Hematopoietic multipotent progenitor cell treated with erythropoietin and hydrocortisone succinate and interleukin-3 and kit ligand, for 15 days (in vitro differentiated cells): ENCODE measurements around the gene NUFIP2.
"Not testable (repeated sequence)": the region's sequence is repeated elsewhere in the genome, so short reads cannot be mapped to it uniquely, and the experiment has no call there.

Source experiments
- DNase-seq: peaks from one replicate; pipeline ENCODE4 v3.0.0-alpha.2; 2015; ENCODE audit warnings: low spot score

Gene NUFIP2

GRCh38 chr17:29237476-29238132, 56.3 kb downstream of the NUFIP2 start:
- no peak for DNase-seq

- no peak for DNase-seq
These were observed 58.0 kb downstream of the NUFIP2 start for GRCh38 chr17:29235904-29236303.

DNA sequence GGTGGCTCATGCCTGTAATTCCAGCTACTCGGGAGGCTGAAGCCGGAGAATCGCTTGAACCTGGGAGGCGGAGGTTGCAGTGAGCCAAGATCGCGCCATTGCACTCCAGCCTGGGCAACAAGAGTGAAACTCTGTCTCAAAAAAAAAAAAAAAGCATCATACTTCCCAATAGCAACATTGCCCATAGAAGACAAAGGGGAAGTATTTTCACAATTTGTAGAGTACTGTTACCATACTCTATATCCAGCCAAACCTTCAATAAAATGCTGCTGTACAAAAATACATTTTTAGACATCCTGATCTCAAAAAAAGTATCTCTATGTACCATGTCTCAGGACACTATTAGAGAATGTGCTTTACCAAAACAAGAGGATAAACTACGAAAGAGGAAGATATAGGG, 59.0 kb downstream of the NUFIP2 start:
- not testable (repeated sequence) for DNase-seq

- DNase-seq, result no peak
These were observed 60.6 kb downstream of the NUFIP2 start for GRCh38 chr17:29233301-29233700.

DNA sequence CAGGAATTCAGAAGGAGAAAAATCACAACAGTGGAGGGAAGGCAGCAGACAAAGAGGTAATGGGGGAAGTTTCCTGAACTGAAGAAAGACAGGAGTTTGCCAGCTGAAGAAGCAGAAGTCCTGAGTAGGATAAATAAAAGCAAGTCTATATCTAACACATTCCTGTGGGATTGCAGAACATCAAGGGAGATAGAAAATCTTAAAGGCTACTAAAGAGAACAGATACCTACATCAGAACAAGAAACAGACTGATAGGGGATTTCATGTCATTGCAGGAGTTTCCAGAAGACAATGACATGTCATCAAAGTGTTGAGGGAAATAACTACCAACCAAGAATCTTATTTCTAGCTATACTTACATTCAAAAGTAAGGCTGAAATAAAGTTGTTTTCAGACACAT, 68.6 kb downstream of the NUFIP2 start:
- no peak for DNase-seq

DNA sequence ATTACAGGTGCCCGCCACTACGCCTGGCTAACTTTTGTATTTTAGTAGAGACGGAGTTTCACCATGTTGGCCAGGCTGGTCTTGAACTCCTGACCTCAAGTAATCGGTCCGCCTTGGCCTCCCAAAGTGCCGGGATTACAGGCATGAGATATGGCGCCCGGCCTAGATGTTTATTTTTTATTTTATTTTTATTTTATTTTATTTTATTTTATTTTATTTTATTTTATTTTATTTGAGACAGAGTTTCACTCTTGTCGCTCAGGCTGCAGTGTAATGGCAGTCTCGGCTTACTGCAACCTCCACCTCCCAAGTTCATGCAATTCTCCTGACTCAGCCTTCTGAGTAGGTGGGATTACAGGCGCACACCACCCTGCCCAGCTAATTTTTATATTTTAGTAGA, 72.6 kb downstream of the NUFIP2 start:
- not testable (repeated sequence) for DNase-seq

DNA sequence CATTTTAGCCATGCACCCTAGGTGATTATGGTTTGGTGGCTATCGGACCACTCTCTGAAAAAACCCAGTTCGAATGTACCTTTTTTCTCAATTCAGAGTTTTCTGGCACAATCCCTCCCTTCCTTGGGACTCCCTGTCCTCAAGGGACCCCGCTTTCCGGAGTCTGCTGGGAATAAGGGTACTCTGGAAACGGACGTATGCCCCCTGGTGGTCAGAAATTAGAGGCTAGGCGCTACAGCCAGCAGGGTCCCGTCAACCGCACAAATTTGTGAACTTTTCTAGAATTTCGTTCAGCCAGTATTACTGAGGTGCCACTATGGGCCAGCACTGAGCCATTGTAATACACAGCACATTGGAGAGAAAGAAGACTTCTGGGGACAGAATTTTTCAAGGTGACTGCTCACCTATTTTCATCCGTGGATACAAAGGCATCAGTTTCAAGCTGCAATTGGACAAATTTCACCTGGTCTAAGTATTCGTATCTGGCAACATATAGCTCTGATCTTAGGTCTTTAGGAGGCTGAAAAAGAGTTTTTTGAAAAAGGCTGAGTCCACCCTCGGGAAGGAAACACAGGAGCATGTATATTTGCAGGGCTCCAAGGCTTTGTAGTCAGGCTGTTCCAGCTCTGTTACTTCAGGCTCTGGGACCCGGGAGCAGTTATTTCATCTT, 74.4 kb downstream of the NUFIP2 start:
- DNase-seq, result peak; percentile 80

DNA sequence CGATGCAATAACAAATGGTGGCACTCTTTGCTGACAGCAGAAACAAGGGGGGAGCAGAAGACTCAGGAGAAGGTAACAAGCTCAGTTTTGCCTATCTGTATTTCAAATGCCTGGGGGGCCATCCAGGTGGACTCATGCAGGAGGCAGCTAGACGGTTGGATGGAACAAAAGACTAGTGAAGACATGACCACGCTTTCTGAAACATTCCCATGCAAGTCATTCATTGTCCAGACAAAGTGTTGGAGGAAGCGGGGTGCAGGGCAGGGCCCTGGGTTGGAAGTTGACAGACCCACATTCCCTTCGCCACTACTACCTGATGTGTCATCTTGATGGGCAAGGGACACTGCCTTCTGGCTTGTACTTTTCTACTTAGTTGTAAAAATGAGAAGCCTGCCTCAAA, 77.1 kb downstream of the NUFIP2 start:
- no peak for DNase-seq

DNA sequence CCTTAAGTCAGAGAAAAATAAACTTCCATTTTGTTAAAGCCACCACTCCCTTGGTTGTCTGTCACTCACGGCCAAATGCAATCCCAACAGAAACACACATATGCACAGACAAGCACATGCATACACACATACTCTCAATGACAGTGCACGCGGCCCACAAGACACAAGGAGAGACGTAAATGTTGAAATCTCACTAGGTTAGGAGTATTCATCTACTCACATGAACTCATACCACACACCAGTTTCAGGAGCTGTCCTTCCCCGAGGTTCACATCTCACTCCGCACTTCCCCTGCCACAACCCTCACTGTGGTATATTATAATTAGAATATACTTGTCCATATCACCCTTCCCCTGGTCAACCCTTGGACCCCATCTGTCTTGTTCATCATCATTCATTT, 77.8 kb downstream of the NUFIP2 start:
- DNase-seq, result no peak

DNA sequence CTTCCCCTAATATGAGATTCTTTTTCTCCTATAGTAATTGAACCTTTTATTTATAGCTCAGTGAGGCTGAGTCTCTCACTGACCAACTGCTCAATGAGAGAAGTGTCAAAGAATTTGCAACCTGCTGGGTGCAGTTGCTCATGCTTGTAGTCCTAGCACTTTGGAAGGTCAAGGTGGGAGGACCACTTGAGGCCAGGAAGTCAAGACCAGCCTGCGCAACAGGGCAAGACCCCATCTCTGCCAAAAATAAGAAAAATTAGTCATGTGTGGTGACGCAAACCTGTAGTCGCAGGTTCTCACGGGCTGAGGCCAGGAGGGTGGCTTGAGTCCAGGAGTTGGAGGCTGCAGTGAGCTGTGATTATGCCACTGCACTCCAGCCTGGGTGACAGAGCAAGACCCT, 78.2 kb downstream of the NUFIP2 start:
- DNase-seq, result no peak

- DNase-seq, result no peak
These were observed 78.8 kb downstream of the NUFIP2 start for GRCh38 chr17:29215174-29215573.

DNA sequence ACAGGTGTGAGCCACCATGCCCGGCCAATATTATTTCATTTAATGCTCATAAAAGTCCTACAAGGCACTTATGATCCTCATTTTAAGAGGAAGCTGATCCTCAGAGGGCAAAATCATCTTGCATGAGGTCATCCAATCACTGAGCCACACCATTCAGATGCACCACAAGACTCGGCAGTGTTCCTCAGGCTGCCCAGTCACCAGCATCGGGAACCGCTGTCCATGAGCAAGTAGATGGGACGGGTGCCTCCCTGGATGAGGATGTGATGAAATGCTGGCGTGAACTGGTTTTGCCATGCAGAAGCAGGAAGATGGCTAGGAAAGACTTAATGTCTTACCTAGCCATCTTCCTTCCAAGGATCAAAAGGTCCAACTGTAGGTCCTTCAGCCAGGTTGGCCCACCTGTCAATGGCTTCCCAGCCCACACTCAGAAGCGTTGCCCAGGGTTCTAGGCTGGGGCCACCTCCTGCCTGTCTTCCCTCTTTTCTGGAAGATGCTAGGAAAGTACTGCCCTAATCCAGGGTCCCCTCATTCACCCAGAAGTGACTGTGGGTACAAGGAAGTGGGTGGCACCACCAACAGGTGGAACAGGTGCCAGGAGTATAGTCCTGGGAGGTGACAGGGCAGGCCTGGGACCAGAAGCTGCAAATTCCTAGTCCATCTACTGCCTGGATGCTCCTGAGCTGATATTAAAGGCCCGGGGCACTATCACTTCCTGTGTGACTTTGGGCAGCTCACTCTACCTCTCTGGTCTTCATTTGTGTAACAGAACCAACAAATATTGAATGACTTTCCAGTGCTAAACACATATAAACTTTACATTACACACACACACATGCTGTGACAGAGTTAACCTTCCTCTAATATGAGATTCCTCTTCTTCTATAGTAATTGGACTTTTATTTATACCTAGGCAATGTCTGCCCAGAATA, 79.5 kb downstream of the NUFIP2 start:
- DNase-seq, result no peak

GRCh38 chr17:29212681-29213121, 81.2 kb downstream of the NUFIP2 start:
- no peak for DNase-seq

- no peak for DNase-seq
These were observed 81.8 kb downstream of the NUFIP2 start for GRCh38 chr17:29212094-29212631.

- no peak for DNase-seq
These were observed 83.1 kb downstream of the NUFIP2 start for GRCh38 chr17:29210879-29211278.

- no peak for DNase-seq
These were observed 84.9 kb downstream of the NUFIP2 start for GRCh38 chr17:29209073-29209472.

DNA sequence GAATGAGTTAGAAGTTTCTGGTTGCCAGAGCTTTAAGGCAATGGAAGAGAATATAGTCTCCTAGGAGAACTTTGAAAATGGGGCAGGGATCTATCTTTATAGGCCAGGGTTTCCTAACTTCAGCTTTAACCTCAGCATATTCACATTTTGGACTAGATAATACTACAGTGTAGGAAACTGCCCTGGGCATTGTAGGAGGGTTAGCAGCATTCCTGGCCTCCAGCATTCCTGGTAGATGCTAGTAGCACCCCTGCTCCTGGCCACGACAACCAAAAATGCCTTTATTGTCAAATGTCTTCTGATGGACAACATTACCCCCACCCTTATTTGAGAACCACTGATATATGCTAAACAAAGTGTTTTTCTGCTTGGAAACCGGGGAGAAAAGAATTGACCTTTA, 86.0 kb downstream of the NUFIP2 start:
- DNase-seq, result no peak
